ENCODE data around the gene ACVR1B.

The ACVR1B gene

DNA sequence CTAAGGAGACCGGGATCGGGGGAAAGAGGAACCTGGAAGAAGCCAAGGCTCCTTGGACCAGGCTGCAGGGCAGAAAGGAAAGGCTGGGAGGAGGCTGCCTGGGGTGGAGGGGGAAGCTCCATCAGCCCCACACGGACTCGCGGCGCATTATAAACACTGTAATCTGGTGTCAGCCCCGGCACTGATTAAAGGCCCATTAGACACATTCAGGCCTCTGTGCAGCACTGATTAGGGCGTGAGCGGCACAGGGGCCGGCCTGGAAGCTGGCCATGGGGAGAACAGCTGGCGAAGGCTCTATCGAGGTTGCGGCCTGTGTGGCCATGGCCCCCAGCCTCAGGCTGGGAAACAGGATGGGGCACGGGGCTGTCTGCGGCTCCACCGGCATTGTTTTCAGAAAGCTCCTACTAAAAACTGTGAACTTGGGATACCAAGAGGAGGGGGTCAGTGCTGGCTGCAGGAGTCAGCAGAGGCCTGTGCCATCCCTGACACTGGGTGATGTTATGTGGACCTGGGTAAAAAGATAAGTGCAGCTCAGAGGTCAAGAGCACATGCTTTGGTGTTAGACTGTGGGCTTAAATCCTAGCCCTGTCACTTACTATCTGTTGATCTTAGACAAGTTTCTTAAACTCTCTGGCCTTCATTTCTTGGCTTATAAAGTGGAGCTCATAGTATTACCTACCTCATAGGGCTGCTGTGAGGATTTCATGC, 33.6 kb upstream of the ACVR1B start:
- DNase-seq: no peak

DNA sequence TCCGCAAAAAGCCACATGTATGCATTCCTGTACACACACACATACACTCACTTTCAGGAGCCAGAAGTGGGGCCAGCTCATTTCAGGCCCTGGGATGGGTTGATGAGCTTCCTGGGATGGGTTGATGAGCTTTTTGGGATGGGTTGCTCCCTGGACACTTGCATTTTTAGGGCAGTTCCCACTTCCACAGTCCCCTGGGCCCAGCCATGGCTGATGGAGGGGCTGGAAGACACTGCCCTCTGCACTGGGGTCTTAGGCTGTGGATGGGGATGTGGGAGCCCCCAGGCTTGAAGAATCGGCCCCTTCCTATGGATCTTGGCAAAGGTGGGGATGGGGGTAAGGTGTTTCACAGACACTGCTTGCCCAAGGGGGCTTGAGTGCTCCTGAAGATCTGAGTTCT, 31.5 kb upstream of the ACVR1B start:
- no peak for DNase-seq

DNA sequence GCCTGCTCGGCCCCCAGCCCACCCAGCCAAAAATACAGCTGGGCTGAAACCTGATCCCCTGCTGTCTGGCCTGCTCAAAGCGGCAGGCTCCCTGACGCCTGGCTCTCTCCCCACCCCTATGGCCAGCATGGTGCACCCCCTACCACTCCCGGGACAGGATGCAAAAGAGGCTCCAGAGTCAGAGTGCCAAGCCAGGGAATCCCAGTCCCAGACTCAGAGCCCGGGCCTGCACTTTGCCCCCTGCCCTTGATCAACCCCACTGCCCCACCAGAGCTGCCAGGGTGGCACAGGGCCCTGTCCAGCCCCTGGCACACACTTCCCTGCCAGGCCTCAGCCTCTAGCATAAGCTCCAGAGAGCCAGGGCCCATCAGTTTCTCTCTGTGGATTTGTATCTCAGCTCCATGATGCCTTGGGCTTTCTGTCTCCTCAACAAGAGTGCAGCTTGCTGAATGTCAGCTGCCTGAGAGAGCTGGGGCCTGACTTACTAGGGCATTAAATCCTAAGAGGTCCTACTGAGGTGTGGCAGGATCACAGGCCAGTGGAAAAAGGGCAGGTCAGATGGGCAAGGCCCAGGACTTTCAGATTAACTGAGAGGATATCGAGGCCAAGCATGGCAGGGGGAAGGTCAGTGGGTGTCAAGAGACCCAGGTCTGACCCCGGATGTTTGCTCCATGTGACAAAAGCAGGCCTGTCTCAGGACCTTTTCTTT, 30.3 kb upstream of the ACVR1B start:
- DNase-seq: peak; percentile 68

DNA sequence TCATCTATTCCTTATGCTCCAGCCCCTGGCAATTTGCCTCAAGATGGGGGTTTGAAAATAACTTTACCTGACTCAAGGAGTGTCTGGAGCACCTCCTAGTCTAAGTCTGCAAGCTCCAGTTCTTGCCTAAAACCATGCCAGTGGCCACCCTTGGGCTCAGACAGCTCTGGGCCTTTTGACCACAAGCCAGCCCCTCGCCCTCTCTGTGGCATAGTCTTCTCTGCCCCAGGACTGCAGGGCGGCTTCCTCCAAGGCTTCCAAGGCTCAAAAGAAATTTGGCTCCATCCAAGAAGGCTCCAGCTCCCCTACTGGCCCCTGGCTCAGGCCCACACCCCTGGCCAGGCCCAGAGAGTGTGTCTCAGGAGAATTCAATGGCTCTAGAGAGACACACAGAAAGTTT, 29.4 kb upstream of the ACVR1B start:
- DNase-seq: no peak

DNA sequence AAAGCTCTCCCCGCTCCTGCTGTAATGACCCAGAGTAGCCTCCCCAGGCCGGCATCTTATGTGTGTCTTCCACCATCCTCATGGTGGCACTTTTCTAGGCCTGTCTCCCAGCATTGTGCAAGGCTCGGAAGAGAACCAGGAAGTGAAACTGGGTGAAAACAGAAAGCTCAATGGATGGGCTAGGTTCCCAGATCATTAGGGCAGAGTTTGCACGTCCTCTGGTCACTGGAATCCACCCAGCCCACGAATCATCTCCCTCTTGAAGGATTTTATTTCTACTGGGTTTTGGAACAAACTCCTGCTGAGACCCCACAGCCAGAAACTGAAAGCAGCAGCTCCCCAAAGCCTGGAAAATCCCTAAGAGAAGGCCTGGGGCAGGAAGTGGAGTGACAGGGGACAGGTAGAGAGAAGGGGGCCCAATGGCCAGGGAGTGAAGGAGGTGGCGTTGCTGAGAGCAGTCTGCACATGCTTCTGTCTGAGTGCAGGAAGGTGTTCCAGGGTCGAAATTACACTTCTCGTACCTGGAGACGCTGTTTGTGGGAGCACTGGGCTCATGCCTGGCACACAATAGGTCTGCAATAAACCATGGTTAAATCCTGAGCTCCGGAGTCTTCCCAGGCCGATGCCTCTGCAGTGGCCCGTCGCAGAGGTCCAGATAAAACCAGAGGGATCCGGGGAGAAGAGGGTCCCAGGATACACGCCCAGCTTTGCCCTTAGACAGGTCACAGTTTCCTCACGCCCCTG, 28.6 kb upstream of the ACVR1B start:
- no peak for DNase-seq

DNA sequence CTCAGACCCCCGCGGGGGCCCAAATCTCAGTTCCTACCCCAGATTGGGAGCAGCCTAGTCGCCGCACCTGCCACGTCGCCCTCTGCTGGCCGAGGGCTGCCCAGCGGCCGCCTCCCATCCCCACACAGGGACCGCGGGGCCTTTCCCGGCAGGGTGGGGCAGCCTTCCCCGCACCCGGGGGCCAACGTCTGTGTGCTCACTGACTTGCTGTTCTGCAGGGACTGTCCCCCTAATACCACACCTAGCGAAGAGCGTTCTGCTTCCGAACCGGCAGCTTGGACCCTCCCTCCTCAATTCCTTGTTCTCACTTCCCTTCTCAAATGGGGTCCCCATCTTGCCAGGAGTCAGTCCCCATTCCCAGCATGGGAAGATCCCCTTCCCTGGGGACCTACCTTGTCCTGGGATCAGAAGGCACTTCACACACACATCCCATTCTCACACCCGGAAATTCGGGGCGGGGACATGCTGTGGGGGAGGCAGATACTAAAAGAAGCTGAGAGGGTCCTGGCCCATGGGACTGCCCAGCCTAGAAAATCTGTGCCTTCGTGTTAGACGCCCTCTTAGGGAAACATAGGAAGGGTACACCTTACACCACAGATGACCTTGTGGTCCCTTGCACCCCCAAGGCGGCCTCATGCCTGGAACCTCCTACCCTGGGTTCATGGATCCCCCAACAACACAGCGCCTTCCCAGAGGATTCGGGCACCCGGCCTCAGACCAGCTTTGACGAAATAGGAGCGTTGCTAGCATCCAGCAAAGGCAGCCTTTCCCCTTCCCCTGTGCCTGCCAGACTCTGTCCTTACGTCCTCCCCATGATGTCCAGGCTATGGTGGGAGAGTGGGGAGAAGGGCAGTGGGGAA, 27.8 kb upstream of the ACVR1B start:
- DNase-seq: no peak

- DNase-seq: no peak
Observed at GRCh38 chr12:51924551-51925319, 26.8 kb upstream of the ACVR1B start.

DNA sequence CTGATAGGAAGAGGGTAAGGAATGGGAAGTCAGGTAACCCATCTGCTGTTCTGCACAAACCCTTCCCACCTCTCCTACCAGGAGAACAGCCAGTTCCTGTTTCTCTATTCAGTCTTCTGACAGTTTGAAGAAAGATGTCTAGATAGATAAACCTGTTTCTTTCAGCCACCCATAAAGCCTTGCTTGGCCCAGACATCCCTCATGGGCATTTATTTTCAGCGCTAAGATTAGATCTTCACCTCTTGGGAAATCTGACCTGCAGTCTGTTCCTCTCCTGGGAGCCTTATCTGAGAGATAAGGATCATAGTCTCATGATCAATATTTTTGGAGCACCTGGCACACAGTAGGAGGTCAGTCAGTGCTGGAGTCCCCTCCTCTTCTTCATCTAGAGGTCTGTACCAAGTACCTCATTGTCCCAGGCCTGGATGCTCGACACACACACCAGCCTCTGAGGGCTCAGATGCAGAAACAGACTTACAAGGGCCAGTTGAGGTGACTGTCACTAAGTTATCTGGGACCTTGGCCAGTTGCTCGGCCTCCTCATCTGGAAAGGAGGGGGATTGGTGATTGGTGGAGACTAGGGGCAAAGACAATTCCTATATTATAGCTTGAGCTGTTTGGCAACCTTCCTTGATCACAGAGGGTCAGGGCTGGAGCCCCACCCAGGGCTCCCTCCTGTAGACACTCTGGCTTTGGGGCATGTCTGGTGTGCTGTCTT, 26.0 kb upstream of the ACVR1B start:
- DNase-seq: no peak

DNA sequence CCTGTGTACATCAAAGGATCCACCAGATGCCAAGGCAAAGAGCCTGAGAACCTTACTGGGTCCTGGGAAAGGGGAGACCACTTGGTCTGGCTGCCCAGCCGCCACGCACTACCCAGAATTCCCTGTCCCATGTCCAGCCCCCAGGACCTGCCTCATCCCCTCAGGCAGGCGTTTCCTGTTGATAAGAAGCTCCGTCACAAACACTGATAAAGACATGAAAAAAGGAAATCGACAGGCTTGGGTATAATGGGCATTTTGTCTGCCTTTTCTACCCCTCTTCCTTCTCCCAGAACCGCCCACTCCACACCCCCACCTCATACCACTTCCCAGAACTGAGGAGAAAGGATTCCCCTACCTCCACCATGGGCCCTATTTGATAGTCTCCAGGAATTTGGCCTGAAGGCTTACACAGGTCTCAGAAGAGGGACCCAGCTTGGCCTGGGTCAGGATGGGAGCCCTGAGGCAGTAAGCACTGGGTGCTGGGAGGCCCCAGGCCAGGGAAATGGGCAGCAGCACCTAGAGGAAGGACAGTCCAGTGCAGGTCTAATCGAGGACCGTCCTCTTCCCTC, 25.4 kb upstream of the ACVR1B start:
- DNase-seq: no peak

DNA sequence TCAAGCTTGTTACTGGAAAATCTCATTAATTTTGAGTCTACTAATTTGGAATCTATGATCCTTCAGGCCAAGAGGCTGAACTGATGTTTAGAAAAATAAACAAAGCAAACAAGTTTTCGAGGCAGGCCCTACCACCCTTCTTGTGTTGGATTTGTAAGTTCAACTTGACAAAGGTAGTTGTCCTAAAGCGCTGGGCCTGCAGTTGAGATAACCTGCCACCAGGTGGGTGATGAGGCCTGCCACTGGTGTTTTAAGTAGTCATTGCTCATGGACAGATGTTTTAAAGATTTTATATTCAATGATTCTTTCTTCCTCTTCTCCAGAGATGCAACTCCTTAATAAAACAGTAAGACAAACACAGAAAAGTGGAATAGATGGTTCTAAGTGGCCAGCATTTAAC, 24.8 kb upstream of the ACVR1B start:
- DNase-seq: no peak

- no peak for DNase-seq
Observed at GRCh38 chr12:51932218-51933076, 19.1 kb upstream of the ACVR1B start.

- no peak for DNase-seq
Observed at GRCh38 chr12:51934080-51934479, 17.4 kb upstream of the ACVR1B start.

DNA sequence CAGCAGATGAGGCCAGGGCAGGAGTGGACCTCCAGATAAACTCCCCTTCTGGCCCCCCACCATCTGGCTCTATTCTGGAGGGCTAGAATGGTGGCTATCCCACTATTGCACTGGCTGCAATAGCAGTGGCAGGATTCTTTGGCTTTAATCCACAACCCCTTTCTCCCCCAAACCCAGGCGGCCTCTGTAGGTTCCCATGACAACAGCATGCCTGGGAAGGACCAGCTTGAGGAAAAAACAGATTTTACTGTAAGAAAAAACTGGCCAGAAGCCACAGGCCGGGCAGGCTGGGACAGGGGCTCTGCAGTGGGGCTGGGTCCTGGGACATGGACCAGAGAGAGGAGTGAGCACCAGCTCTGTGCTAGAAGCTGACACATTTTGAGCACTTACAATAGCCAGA, 13.6 kb upstream of the ACVR1B start:
- peak; percentile 45 for DNase-seq

DNA sequence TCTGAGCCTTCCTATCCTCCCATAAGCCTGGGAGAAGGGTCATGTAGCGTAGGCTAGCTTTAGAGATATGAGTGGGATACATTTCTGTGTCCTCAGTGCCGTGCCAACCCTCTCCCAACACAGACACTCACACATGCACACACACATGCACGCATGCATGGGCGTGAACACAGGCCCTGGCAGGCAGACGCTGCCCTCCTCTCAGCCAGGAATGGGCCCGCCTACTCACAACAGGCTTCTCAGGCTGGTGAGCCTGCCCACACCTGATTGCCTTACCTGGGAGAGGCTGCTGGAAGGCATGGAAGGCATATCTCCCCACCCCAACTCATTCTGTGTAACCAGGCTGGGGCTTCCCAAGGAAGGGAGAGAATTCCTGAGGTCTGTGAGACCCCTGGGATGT, 12.8 kb upstream of the ACVR1B start:
- no peak for DNase-seq

- DNase-seq: peak; percentile 89
Observed at GRCh38 chr12:51941011-51941581, 10.4 kb upstream of the ACVR1B start.

DNA sequence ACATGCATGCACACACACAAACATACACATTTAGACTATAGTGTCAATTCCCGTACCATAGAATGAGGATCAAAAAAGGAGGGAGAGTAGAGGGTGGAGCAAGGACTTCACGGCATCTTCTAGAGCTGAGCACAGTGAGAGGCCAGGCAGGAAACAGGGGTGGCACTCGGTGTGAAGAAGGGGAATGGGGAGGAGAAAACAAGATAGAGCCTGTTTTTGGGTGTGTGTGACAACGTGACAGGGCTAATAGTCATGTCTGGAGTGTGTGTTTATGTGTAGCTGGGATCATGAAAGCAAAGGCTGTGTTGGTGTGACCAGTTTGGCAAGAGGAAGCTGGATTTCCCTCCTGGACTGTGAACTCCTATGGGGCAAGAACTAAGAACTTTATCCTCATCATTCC, 9.9 kb upstream of the ACVR1B start:
- DNase-seq: peak; percentile 47

GRCh38 chr12:51942056-51942455, 9.4 kb upstream of the ACVR1B start:
- DNase-seq: no peak

GRCh38 chr12:51942501-51943000, 8.9 kb upstream of the ACVR1B start:
- no peak for DNase-seq

DNA sequence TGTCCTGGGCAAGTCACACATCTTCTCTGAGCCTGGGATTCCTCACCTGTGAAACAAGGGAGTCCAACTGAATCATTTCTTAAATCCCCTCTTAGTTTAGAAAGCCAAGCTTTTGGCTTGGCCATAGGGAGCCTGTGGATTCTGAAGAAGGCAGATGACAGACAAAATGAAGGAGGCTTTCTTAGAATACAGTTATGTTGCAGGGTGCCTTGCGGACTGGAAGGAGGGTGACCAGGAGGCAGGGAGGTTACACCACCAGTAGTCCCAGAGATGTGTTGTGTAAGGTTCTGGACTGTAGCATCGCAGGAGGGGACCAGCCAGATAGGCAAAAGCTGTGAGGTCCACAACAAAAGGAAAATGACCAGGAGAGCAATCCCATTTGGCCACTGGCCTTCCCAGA, 8.2 kb upstream of the ACVR1B start:
- DNase-seq: no peak

Measured in NCI-H2171 treated with DMSO at 0.1 percent for 48 hours (cell line).